CD14-positive monocyte (primary cell): Measurements from ENCODE around the gene CDC25B. TPM values are rescaled to one million over a fixed set of nuclear protein-coding genes. Genes with fewer than 3 reads are reported as not detected.

Source experiments
- DNase-seq, 3 donors: peaks; one replicate each; pipeline ENCODE4 v3.0.0-alpha.2; 2011 to 2022
- H2AFZ ChIP-seq: 2 replicates; pipeline ENCODE4 v1.6.0; 2012; ENCODE audit warnings: mild to moderate bottlenecking, low read depth, low read length, inconsistent platforms; ENCODE audit not compliant: insufficient read depth, poor library complexity, severe bottlenecking
- H3K27ac ChIP-seq, 2 donors: 1 replicate in 1 of 2; 2 replicates in 1 of 2; pipeline ENCODE4 v1.5.1; 2012 to 2013; ENCODE audit warnings: low read length in 2 of 2, control low read depth in 1 of 2, inconsistent platforms in 1 of 2, low read depth in 1 of 2, mild to moderate bottlenecking in 1 of 2
- H3K27me3 ChIP-seq, 2 donors: one replicate each; pipeline versions ENCODE4 v1.6.0 to v1.6.1; 2011 to 2013; ENCODE audit warnings: low read length in 2 of 2; ENCODE audit not compliant: control insufficient read depth in 2 of 2, insufficient read depth in 2 of 2
- H3K36me3 ChIP-seq, 2 donors: replicated peaks in 1 of 2; 1 replicate in 1 of 2; 2 replicates in 1 of 2; pipeline versions ENCODE4 v1.5.1 to v1.6.1; 2012 to 2013; ENCODE audit warnings: low read length in 2 of 2, control low read depth in 1 of 2, inconsistent platforms in 1 of 2, mild to moderate bottlenecking in 1 of 2; ENCODE audit not compliant: insufficient read depth in 2 of 2, control insufficient read depth in 1 of 2
- H3K4me1 ChIP-seq, 2 donors: 1 replicate in 1 of 2; 2 replicates in 1 of 2; pipeline versions ENCODE4 v1.5.1 to v1.6.1; 2012 to 2013; ENCODE audit warnings: low read length in 2 of 2, control low read depth in 1 of 2, inconsistent platforms in 1 of 2, mild to moderate bottlenecking in 1 of 2, moderate library complexity in 1 of 2; ENCODE audit not compliant: insufficient read depth in 2 of 2, control insufficient read depth in 1 of 2
- H3K4me2 ChIP-seq: replicated peaks from 2 replicates; pipeline ENCODE3; 2012; ENCODE audit warnings: low read length, moderate library complexity, mild to moderate bottlenecking; ENCODE audit not compliant: poor library complexity, severe bottlenecking; ENCODE audit errors: extremely low read depth
- H3K4me3 ChIP-seq, 3 experiments: fragments of 200-600 bp in 1 of 3; sonication (generic) in 1 of 3; replicated peaks in 1 of 3; 1 replicate in 2 of 3; 2 replicates in 1 of 3; pipeline ENCODE4 v1.5.1; 2011 to 2013; ENCODE audit warnings: low read length in 3 of 3, mild to moderate bottlenecking in 3 of 3, control low read depth in 2 of 3, low read depth in 2 of 3, inconsistent platforms in 1 of 3, moderate library complexity in 1 of 3
- H3K79me2 ChIP-seq: 2 replicates; pipeline ENCODE4 v1.6.0; 2012; ENCODE audit warnings: mild to moderate bottlenecking, control low read depth, inconsistent platforms, low read length, moderate library complexity; ENCODE audit not compliant: insufficient read depth
- H3K9ac ChIP-seq: 2 replicates; pipeline ENCODE4 v1.6.0; 2017; ENCODE audit warnings: low read length, mild to moderate bottlenecking; ENCODE audit not compliant: insufficient read depth, poor library complexity, severe bottlenecking
- H3K9me3 ChIP-seq, 2 donors: replicated peaks in 1 of 2; 1 replicate in 1 of 2; 2 replicates in 1 of 2; pipeline versions ENCODE4 v1.5.1 to v1.6.1; 2012 to 2013; ENCODE audit warnings: low read length in 2 of 2, control low read depth in 1 of 2; ENCODE audit not compliant: control insufficient read depth in 1 of 2, insufficient read depth in 1 of 2
- H4K20me1 ChIP-seq: 2 replicates; pipeline ENCODE4 v1.6.0; 2012; ENCODE audit warnings: mild to moderate bottlenecking, low read length, control low read depth, moderate library complexity; ENCODE audit not compliant: insufficient read depth
- H3K27ac Mint-ChIP-seq, 7 donors: one replicate each; pipeline ENCODE4 v1.8.0; 2020; ENCODE audit warnings: mild to moderate bottlenecking in 7 of 7, mixed read lengths in 7 of 7, moderate library complexity in 6 of 7, inconsistent platforms in 2 of 7
- H3K27me3 Mint-ChIP-seq, 3 donors: one replicate each; pipeline ENCODE4 v1.8.0; 2021 to 2022; ENCODE audit warnings: low read depth in 3 of 3, mild to moderate bottlenecking in 3 of 3, mixed read lengths in 3 of 3, moderate library complexity in 3 of 3, inconsistent platforms in 1 of 3
- H3K36me3 Mint-ChIP-seq, 2 donors: one replicate each; pipeline ENCODE4 v1.8.0; 2020; ENCODE audit warnings: mixed read lengths in 2 of 2, inconsistent platforms in 1 of 2, mild to moderate bottlenecking in 1 of 2
- H3K4me1 Mint-ChIP-seq: one replicate; pipeline ENCODE4 v1.8.0; 2020; ENCODE audit warnings: mild to moderate bottlenecking, mixed read lengths
- H3K4me3 Mint-ChIP-seq, 2 donors: one replicate each; pipeline ENCODE4 v1.8.0; 2020; ENCODE audit warnings: mild to moderate bottlenecking in 2 of 2, mixed read lengths in 2 of 2, moderate library complexity in 1 of 2
- H3K9me3 Mint-ChIP-seq, 7 donors: one replicate each; pipeline ENCODE4 v1.8.0; 2020 to 2022; ENCODE audit warnings: mixed read lengths in 7 of 7, mild to moderate bottlenecking in 6 of 7, moderate library complexity in 6 of 7, inconsistent platforms in 2 of 7
- CTCF ChIP-seq: fragments of 200-600 bp; IDR thresholded peaks from one replicate; pipeline ENCODE4 v1.8.0; 2022; ENCODE audit warnings: antibody characterized with exemption, mild to moderate bottlenecking
- WGBS: methylation state at CpG from one replicate; pipeline ENCODE4 v1.1.5; 2013; ENCODE audit warnings: missing lambda C conversion rate; ENCODE audit not compliant: insufficient coverage; 5-methylcytosine and 5-hydroxymethylcytosine counted together
- intact Hi-C, 2 donors: fragments of 100-400 bp; cut with micrococcal nuclease; formaldehyde crosslinking; loops; one replicate each; pipeline versions ENCODE4 v1.15.0 to v1.15.1; 2023
- polyA plus RNA-seq, 3 donors: library from polyadenylated mRNA; depleted of rRNA in 1 of 3; unstranded in 2 of 3; stranded (reverse) in 1 of 3; fragments of 300-500 nt in 2 of 3; fragments of >200 nt in 1 of 3; fragmentation: Illumina TruSeq in 2 of 3; gene quantifications; 1 replicate in 2 of 3; 2 replicates in 1 of 3; pipeline ENCODE4 v1.2.3, GENCODE V29; 2012 to 2021

CDC25B gene
- polyA plus RNA-seq, 3 donors = 3.6 to 35.6 (median 4.0) TPM

DNA sequence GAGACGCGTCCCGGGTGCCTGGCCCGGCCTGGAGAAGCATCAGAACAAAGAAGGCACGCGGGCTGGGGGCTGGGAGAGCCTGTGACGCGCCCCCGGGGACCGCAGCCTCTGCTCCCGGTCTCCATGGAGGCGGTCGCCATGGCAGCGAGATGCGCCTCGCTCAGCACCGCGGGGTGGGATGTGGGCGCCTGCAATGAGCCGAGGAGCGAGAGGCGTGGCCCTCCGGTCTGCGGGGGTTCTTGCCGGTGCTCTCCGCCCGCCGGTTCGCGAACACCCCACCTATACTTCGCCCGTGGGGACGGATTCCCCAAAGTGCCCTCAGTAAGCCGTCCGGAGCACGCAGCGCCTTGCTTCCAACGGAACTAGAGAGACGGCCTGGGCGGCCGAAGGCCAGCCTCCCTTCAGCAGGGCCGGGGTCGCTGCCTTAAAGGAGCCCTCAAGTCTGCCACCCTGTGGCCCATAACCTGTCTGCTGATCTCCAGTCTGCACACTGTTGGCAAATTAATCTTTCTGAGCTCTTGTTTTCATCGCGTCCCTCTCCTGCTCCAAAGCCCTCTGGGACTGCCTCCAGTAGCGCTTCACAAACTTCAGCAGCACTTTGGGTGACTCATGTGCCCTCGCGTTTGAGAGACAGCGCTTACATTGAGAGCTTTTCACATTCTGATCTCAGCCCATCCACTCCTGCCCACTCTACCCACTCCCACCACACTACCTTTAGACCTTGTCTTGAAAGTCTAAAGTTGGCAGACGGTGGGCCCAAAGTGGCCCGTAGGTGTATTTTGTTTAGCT lies 27.6 kb upstream of the CDC25B start:
- H3K4me1 Mint-ChIP-seq = peaks cover 52% of the 10 kb centered on the region
- peaks cover 7% of the 10 kb centered on the region for H4K20me1 ChIP-seq
- H3K4me1 ChIP-seq = peaks cover 50 to 57% of the 10 kb centered on the region in 2 donors
- DNase-seq = peak; percentile 53 to 70 (median 70)
- peak; percentile 41 for TF ChIP-seq CTCF
- intact Hi-C loops = loop anchor here (10.0 kb wide), 2 partner anchors 46 to 56 kb away; partner anchors contain the start of gene AP5S1 (in 1 of the 2)
- H2AFZ ChIP-seq = peak overlapping the region; percentile 84
- H3K36me3 Mint-ChIP-seq = peaks cover 0 to 3% of the 10 kb centered on the region in 2 donors
- peak overlapping the region; percentile 85 to 90 for H3K4me3 Mint-ChIP-seq
- WGBS = under 1% methylated on average over 48 of the region's 51 CpGs
- H3K9me3 Mint-ChIP-seq = peaks cover 0 to 9% (median 5%) of the 10 kb centered on the region in 7 donors
- no peaks in the 10 kb centered on the region for H3K36me3 ChIP-seq
- H3K27ac Mint-ChIP-seq = peak overlapping the region; percentile 85 to 94 (median 90)
- H3K27me3 Mint-ChIP-seq = peaks cover 0 to 2% (median 0%) of the 10 kb centered on the region in 3 donors
- H3K9me3 ChIP-seq = peaks cover 0 to 3% of the 10 kb centered on the region in 2 donors
- H3K9ac ChIP-seq = peak overlapping the region; percentile 69
- peaks cover 41% of the 10 kb centered on the region for H3K79me2 ChIP-seq
- peak overlapping the region; percentile 62 to 96 (median 83) for H3K4me3 ChIP-seq
- H3K27ac ChIP-seq = peak overlapping the region; percentile 83 to 91
- peak overlapping the region; percentile 100 for H3K4me2 ChIP-seq
- no peaks in the 10 kb centered on the region for H3K27me3 ChIP-seq

GRCh38 chr20:3771552-3772058 lies 24.5 kb upstream of the CDC25B start:
- peaks cover 27% of the 10 kb centered on the region for H3K4me1 Mint-ChIP-seq
- 58% methylated on average over 2 of the region's 7 CpGs for WGBS
- no peaks in the 10 kb centered on the region for H3K27me3 ChIP-seq
- TF ChIP-seq CTCF = no peak
- H3K9me3 ChIP-seq = peaks cover 0 to 11% of the 10 kb centered on the region in 2 donors
- peaks cover 11% of the 10 kb centered on the region for H3K79me2 ChIP-seq
- H3K4me3 ChIP-seq = no peak overlapping the region
- H3K27ac Mint-ChIP-seq = no peak overlapping the region
- DNase-seq = no peak
- H3K4me2 ChIP-seq = no peak overlapping the region
- intact Hi-C loops = no loop called here
- peaks cover 22 to 27% of the 10 kb centered on the region in 2 donors for H3K4me1 ChIP-seq
- H3K9me3 Mint-ChIP-seq = peaks cover 0 to 13% (median 6%) of the 10 kb centered on the region in 7 donors
- H3K36me3 ChIP-seq = no peaks in the 10 kb centered on the region
- H4K20me1 ChIP-seq = peaks cover 2% of the 10 kb centered on the region
- H3K27me3 Mint-ChIP-seq = peaks cover 0 to 2% (median 0%) of the 10 kb centered on the region in 3 donors
- no peak overlapping the region for H3K4me3 Mint-ChIP-seq
- H3K36me3 Mint-ChIP-seq = no peaks in the 10 kb centered on the region
- no peak overlapping the region for H2AFZ ChIP-seq
- no peak overlapping the region for H3K27ac ChIP-seq
- H3K9ac ChIP-seq = no peak overlapping the region
